MM.1S (cell line): ENCODE measurements around the gene CACNG3.

Experiments used
- EZH2 ChIP-seq: fragments of 300-600 bp; sonication (generic); optimal IDR thresholded peaks from 2 replicates; pipeline ENCODE3; 2017; ENCODE audit warnings: low read depth, mild to moderate bottlenecking, antibody characterized with exemption, low read length, mixed read lengths
- EZH2phosphoT487 ChIP-seq: fragments of 300-600 bp; sonication (generic); IDR thresholded peaks from 2 replicates; pipeline ENCODE4 v1.6.1; 2018; ENCODE audit warnings: antibody characterized with exemption, low read length
- TF ChIP-seq, protein P1 (sequence below): fragments of 300-600 bp; sonication (generic); IDR thresholded peaks from 2 replicates; pipeline ENCODE4 v1.5.1; 2016; ENCODE audit warnings: antibody characterized with exemption, low read length, mixed read lengths

GRCh38 chr16:24319126-24319814 is 63.1 kb downstream of the CACNG3 start:
- TF ChIP-seq, protein P1, sequence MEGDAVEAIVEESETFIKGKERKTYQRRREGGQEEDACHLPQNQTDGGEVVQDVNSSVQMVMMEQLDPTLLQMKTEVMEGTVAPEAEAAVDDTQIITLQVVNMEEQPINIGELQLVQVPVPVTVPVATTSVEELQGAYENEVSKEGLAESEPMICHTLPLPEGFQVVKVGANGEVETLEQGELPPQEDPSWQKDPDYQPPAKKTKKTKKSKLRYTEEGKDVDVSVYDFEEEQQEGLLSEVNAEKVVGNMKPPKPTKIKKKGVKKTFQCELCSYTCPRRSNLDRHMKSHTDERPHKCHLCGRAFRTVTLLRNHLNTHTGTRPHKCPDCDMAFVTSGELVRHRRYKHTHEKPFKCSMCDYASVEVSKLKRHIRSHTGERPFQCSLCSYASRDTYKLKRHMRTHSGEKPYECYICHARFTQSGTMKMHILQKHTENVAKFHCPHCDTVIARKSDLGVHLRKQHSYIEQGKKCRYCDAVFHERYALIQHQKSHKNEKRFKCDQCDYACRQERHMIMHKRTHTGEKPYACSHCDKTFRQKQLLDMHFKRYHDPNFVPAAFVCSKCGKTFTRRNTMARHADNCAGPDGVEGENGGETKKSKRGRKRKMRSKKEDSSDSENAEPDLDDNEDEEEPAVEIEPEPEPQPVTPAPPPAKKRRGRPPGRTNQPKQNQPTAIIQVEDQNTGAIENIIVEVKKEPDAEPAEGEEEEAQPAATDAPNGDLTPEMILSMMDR = no peak
- TF ChIP-seq EZH2phosphoT487 (no peak), EZH2 (no peak)
